Measurements from ENCODE around the gene IGF2R.

IGF2R gene

GRCh38 chr6:160142115-160142715 is 173.3 kb downstream of the IGF2R start:
- DNase-seq: no peak

DNA sequence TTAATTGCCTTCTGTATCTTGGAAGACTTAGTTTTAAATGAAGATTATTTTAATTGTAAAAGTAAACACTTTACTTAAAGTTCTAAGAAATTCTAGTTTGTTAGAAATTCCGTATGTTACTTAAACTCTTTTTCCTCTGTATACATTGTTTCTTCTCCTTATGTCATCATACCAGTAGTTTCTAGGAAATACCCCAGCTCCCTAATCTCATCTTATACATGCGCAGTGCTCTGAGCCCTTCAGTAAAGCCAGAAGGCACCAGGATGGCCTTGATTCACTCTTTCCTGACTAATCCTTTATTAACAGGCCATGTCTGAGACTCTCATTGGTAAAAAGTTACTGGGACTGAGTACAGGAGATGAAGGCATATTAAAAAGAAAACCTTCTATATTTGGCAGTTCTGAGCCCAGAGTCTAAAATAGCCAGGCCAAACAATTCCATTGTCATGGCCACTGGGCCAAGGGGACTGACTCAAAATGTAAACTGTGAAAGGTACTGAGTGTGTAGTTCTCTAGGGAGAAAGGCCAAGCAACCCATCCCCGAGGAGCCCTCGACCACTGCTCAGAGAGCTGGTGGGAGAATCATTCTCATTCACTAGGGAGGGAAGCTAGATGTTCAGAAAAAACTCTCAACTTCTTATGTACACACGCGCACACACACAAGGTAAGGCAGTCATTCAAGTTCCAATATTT is 177.7 kb downstream of the IGF2R start:
- DNase-seq: no peak

DNA sequence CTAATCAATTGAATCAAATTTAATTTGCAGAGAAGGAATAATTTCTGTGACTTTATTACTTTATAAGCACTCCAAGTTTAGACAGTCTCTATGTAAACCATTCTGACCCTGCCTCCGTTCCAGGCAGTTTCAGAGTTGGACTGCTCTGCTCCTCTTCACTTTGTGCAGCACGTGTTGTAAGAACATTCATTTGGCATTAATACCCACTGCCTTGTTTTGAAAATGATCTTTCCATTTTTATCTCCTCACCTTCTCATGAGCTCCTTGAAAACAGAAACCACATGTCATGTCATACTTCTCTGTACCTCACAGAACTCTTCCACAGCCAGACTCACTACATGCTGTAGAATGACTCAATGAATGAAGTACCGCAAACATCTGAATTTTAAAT is 178.3 kb downstream of the IGF2R start:
- no peak for DNase-seq

DNA sequence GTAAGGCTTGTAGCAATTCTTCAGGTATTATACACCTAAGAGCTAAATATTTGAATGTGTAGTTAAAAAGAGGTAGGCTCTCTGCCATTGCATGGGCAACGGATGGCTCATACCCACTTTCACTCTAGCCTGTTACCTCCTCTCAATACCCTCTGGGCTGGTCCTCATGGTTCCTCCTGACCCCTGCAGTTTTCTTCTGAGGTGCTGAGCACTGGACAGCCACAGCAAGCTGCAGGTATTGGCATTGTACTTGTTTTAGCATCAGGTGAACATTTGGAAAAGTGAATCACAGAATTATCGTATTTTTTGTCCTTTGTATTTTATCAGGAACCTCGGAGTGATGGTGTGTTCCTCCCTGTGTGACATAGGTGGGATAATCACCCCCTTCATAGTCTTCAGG is 185.6 kb downstream of the IGF2R start:
- no peak for DNase-seq

DNA sequence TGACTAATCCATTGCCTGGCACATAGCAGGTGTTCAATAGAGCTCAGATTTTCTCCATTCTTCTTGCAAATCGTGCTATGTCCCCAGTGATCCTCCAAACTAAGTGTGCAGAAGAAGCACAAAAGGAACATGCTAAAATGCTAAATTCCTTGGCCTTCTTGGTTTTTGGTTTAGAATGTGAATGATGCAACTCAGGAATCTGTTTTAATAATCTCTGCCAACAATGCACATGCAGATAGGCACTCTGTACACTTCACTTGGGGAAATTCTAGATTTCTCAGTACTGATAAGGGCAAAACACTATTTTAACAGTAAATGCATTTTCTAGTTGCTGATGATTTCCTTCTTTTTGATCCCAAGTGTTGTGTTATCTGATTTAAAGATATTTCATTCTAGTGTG is 188.0 kb downstream of the IGF2R start:
- DNase-seq: no peak

- DNase-seq: no peak
These were observed 191.6 kb downstream of the IGF2R start for GRCh38 chr6:160160450-160160849.
